Upper lobe of left lung (tissue), 4 donors: ENCODE data around the gene SRCIN1.

ENCODE experiments used
- CTCF ChIP-seq, 6 experiments: fragments of 450-650 bp in 4 of 6; fragments of 200-600 bp in 2 of 6; sonication (generic) in 2 of 6; IDR thresholded peaks; one replicate each; pipeline ENCODE4 v1.5.1; 2016 to 2019; ENCODE audit warnings: antibody characterized with exemption in 6 of 6
- EP300 ChIP-seq, 4 donors: sonication (generic); formaldehyde crosslinking; IDR thresholded peaks; one replicate each; pipeline ENCODE4 v1.5.1; 2017; ENCODE audit warnings: antibody characterized with exemption in 4 of 4, control low read depth in 2 of 4
- POLR2A ChIP-seq, 4 donors: fragments of 450-650 bp; IDR thresholded peaks; one replicate each; pipeline ENCODE4 v1.5.1; 2016 to 2017; ENCODE audit warnings: antibody characterized with exemption in 4 of 4, mild to moderate bottlenecking in 2 of 4
- POLR2AphosphoS5 ChIP-seq, 2 donors: sonication (generic); formaldehyde crosslinking; IDR thresholded peaks; one replicate each; pipeline ENCODE4 v1.5.1; 2017; ENCODE audit warnings: antibody characterized with exemption in 2 of 2

GRCh38 chr17:38544175-38544838 lies 61.4 kb downstream of the SRCIN1 start:
- no peak for TF ChIP-seq CTCF (IDR thresholded peaks at IDR 0.05)
- no peak for TF ChIP-seq POLR2A (IDR thresholded peaks at IDR 0.05)
- no peak for TF ChIP-seq POLR2AphosphoS5 (IDR thresholded peaks at IDR 0.05)
- TF ChIP-seq EP300 (IDR thresholded peaks at IDR 0.05) = no peak
